NOMO-1 treated with dmso at 0.1 percent for 144 hours (cell line): Measurements from ENCODE around the gene RERE.
"Not testable (repeated sequence)": the region's sequence is repeated elsewhere in the genome, so short reads cannot be mapped to it uniquely, and the experiment has no call there.

Experiments
- DNase-seq: peaks from one replicate; lab custom pipeline; 2025; ENCODE audit not compliant: unreplicated experiment; lab: John Stamatoyannopoulos, UW

The RERE gene

DNA sequence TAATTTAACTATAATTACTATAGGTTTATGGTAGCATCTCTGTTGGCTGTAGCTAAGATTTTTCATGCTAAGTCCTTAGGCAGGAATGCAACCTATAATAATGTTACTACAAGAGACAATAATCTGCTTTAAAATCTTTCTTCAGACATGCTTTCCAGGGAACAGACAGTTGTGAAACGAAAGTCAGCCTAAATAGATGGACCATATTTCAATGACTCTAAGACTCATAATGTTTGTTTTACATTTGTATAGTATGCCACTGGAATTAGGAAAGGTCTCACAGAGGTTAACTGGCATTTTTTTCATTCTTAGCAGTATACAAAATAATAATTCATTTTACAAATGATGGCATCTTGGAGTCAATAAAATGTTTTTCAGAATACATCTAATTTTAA lies 8.1 kb downstream of the RERE start:
- no peak for DNase-seq

DNA sequence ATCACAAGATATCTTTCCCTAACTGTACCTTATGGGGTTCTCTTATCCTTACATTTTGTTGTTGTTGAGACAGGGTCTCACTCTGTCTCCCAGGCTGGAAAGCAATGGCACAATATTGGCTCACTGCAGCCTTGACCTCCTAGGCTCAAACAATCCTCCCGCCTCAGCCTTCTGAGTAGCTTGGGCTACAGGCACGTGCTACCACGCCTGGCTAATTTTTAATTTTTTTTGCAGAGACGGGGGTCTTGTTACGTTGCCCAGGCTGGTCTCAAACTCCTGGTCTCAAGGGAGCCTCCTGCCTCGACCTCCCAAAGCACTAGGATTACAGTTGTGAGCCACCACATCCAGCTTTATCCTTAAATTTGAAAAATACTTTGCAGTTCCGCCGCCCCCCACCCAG lies 10.4 kb downstream of the RERE start:
- DNase-seq, result no peak

DNA sequence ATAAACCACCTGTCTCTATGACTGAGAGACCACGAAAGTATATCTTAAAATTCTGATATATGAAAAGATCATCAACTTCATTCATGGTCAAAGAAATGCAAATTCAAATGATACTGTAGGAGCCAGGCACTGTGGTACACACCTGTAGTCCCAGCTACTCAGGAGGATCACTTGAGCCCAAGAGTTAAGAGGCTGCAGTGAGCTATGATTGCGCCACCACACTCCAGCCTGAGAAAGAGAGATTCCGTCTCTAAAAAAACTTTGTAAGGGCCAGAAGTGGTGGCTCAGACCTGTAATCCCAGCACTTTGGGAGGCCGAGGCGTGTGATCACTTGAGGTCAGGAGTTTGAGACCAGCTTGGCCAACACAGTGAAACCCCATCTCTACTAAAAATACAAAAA lies 17.0 kb downstream of the RERE start:
- DNase-seq, result no peak

DNA sequence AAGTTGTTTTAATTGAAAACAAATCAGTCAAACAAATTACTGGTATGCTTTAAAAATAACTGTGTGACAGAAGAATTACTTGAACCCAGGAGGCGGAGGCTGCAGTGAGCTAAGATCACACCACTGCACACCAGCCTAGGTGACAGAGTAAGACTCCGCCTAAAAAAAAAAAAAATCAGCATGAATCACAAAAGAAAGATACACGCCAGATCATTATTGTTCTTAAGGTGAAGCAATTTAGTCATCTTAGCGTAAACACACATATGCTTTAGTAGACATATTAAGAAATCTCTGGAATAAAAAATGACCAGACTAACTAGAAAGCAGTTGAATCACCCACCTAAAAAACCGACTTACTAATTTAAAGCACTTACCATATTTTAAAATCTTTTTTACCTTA lies 20.2 kb downstream of the RERE start:
- DNase-seq, result no peak

DNA sequence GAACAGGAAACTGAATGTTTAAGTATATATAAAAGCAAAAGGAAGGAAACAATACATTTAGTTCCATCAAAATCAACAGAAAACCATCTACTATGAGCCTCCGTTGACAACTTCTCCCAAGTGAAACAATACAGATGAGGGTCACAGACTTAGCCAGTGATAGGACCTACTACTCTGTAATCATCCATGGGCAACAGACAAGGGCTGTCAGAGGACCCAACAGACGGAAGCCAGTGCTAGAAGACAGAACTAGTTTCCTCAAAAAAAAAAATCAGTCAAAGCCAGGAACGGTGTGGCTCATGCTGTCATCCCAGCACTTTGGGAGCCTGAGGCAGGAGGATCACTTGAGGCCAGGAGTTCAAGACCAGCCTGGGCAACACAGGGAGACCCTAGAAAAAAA lies 20.6 kb downstream of the RERE start:
- DNase-seq, result no peak

DNA sequence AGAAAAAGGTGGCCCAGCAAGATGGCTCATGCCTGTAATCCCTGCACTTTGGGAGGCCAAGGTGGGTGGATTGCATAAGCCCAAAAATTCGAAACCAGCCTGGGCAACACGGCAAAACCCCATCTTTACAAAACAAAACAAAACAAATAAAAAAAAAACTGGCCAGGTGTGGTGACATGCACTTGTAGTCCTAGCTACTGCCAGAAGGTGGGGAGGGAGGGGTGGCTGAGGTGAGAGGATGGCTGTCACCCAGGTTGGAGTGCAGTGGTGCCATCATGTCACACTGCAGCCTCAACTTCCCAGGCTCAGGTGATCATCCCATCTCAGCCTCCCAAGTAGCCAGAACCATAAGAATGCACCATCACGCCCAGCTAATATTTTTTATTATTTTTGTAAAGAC lies 22.8 kb downstream of the RERE start:
- DNase-seq, result no peak

DNA sequence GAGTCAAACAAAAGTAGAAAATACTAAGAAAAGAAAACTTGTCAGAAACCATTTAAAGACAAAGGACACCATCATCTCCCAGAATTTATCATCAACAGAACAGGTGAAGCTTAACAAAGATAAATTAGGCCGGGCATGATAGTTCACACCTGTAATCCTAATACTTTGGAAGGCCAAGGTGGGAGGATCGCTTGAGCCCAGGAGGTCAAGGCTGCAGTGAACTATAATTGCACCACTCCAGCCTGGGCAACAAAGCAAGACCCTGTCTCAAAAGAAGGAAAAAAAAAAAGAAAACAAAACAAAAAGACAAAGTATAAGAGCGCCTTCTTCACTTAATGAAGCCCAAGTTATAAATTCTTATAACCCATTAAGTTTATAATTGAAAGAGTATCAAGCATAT lies 25.6 kb downstream of the RERE start:
- no peak for DNase-seq

DNA sequence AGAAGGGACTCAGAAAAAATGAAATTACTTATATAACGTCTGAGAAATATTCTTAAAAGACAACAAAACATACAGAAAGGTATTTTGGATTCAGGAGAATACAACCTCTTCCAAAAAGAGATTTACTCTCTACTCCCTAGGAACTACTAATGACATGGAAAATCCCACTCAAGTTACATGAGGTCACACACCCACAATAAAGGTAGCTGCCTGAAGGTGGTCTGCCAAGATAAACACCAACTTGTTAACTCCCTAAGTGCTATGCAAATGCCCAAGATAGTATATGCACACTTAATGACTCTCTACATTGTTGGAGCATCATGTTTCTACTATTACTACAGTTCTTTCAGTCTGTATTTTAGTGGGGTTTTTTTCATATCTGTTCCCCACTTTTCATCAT lies 26.5 kb downstream of the RERE start:
- no peak for DNase-seq

DNA sequence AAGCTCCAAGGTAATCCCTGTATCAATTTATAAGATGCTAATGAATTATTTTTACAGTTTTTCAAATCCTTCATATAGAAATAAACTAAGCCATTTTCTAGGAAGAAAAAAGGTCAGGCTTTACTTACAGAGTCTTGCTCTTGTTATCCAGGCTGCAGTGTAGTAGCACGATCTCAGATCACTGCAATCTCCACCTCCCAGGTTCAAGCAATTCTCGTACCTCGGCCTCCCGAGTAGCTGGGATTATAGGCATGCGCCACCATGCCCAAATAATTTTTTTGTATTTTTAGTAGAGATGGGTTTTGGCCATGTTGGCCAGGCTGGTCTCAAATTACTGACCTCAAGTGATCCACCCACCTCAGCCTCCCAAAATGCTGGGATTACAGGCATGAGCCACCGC lies 27.0 kb downstream of the RERE start:
- no peak for DNase-seq

DNA sequence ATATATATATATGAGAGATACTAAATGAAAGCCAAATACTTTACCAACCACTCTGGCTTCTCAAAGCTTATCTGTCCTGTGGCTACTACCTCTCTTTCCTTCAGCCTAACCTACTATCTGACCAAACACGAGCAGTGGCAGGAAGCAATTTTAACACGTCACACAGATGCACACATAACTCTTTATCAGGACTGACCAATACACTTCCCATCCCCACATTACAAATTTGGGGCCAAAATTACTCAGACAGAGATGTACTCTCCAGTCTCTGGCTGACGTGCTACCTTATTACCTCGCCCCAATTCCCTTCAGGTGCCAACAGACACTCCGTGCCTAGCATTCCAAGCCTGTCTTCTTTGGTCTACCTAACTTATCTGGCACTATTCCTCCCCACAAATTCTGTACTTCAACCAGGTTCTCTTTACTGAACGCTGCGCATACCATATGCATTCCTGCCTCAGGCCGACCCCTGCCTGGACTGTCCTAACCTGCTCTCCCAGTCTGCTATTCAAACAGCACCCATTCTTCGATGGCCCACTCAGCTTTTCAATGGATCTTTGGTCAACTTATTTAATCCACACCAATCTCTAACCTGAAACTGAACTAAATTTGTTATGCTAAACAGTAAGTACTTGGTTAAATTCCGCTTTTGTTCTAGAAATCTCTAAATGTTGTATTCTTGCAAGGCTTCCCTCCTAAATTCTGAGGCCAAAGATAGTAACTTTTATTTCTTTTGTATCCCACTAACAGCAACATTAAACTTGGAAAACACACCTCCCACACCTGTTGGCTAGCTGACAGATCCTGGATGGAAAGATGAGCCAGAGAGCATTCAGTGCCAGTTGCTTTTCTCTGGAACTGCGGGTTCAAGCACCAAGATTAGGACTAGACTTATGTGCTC lies 27.9 kb downstream of the RERE start:
- no peak for DNase-seq

DNA sequence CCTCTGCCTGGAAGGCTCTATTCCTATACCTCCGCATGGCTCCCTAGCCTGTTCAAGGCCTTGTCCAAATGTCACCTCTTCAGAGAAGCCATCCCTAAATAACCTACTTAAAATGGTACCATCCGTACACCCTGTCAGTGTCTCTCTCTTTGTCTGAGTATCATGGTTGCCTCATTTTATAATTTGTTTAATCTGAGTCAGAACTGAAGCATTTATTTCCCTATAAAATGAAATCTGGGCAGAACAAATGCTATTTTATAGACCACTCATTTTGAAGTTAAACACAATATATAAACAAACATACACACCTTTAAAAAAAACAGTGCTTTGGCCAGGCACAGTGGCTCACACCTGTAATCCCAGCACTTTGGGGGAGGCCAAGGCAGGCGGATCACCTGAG lies 30.2 kb downstream of the RERE start:
- no peak for DNase-seq

DNA sequence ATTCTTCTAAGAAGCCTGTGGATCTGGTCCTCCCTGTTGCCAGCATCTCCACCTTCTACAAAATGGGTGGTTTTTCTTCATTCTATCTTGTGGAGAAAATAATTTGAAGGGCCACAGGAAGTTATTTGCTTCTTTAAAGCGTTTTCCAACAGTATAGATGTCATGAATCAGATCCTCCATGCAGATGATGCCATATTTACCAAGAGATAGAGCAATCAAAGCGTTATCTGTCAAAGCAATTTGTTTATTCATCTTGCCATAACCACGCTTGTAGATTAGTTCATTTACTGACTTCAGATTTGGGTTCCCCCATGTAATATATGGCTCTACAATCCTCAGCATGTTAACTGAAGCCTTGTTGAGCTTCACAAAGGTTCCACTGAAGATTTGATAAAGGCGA lies 31.2 kb downstream of the RERE start:
- not testable (repeated sequence) for DNase-seq

DNA sequence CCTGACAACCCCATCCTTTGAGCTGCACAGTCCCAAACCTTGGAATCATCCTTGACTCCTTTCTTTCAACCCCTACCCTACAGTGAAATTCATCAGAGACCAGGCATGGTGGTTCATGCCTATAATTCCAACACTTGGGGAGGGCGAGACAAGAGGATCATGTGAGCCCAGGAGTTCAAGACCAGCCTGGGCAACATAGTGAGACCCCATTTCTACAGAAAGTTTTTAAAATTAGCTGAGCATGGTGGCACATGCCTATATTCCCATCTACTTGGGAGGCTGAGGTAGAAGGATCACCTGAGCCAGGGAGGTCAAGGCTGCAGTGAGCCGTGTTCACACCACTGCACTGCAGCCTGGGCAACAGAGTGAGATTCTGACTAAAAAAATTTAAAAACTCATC lies 34.5 kb downstream of the RERE start:
- no peak for DNase-seq

DNA sequence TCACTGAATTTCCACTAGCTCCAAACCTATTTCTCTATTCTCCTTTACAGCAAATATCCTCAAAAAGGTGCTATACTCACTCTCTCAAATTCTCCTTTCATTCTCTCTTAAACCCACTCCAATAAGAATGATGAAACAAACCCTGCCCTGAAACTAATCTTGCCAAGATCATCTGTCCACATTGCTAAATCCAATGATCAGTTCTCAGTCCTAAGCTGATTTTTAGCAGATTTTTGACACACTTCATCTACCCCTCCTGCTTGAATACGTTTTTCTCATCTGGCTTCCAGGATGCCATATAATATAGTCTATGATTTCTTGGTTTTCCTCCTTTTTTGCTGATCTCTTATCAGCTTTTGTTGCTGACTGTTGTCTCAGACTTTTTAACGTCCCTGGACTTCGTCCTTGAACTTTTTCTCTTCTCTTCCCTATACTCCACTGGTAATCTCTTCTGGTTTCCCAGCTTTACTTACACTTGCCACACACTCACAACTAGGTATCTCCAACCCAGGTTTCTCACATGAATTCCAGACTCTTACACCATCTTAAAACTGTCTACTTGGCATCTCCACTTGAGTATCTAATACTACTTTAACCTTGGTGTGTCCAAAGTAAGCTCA lies 35.3 kb downstream of the RERE start:
- DNase-seq, result no peak

DNA sequence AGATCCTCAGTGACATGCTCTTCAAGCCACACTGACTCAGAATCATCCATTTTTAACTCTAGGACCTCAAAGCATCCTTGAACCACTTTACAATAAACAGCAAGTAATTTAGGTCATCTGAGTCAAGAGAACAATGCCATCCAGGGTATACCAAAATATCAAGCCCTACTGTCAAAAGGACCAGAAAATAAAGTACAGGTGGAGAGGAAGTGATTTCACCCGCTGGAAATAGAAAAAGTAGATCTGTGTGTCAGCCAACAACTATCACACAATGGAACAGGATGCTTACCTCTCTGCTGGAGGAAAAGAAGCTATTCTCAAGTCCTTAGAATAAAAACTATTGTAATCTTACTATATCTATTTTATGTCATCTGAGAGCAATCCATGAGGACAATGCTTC lies 37.0 kb downstream of the RERE start:
- DNase-seq, result no peak

DNA sequence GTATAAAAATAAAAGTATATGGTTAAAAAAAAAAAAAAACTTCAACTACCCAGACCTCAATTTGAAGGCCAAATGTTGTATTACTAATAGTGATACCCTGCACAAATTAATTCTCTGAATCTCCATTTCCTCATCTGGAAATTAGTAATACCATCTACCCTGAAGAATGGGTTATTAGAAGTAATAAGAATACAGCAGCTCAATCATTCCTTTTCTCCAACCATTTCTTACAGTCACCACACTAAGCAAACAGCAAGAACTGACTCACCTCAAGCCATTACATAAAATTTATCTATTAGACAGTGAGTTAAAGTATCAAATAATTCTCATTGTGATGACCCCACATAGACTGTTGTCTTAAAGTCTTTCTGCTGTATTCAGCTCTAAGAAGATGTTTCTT lies 39.6 kb downstream of the RERE start:
- no peak for DNase-seq

DNA sequence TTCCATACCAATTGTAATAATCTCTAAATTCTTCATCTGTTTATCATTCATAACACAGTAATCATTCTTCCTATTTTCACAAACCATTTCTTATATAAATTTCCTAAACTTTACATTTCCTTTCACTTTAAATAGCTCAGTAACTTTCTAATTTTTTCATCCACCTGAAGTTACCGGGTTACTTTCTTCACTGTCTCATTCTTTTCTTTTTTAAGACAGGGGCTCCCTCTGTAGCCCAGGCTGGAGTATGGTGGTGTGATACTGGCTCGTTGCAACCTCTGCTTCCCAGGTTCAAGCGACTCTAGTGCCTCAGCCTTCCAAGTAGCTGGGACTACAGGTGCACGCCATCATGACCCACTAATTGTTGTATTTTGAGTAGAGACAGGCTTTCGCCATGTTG lies 41.3 kb downstream of the RERE start:
- no peak for DNase-seq

DNA sequence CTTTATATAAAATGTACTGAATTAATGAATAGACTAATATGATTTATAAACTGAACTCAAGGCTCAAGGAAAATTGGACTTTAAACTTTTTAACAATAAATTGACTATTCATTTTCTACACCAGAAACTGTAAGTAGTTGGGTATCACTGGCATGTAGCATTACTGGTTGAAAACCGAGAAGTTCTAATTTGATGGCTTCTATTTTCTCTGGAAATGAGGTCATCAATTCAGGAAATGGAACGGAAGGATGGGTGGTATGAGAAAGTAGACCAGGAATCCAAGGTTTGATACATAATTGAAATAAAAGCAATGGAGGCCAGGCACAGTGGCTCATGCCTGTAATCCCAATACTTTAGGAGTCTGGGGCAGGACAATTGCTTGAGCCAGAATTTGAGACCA lies 50.4 kb downstream of the RERE start:
- no peak for DNase-seq

DNA sequence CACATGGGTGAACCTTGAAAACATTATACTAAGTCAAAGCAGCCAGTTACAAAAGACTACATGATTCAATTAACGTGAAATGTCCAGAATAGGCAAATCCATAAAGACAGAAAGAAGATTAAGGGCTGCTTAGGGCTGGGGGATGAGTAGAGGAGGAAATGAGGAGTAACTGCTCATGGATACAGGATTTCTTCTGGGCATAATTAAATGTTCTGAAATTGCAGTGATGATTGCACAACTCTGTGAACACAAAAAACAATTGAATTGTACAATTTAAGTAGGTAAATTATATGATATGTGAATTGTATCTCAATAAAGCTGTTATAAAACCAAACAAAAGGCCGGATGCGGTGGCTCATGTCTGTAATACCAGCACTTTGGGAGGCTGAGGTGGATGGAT lies 52.2 kb downstream of the RERE start:
- DNase-seq, result no peak

DNA sequence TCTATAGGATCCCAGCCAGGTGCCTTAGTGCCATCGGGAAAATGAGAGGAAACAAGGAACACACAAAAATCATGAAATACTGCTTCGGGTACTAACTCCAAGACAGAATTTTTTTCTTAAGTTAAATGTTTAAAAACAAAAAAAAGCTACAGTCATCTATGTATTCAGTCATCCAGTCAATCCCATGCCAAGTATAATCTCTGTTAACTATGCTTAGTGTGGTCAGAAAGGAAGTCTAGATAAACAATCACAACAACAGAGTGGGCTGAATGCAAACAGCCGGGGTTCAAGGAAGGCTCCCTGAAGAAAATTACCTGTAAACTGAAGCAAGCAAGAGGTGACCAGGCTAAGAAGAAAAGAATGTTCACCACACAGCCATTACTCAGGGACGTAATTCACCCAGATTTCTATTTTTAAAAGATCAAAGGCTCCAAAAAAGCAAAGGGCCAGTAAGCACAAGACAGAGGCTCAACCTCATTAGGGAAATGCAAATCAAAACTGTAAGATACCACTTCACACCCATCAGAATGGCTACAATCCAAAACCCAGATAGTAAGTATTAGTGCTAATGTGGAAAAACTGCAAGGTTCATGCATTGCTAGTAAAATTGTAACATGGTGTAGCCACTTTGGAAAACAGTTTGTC lies 53.0 kb downstream of the RERE start:
- no peak for DNase-seq

DNA sequence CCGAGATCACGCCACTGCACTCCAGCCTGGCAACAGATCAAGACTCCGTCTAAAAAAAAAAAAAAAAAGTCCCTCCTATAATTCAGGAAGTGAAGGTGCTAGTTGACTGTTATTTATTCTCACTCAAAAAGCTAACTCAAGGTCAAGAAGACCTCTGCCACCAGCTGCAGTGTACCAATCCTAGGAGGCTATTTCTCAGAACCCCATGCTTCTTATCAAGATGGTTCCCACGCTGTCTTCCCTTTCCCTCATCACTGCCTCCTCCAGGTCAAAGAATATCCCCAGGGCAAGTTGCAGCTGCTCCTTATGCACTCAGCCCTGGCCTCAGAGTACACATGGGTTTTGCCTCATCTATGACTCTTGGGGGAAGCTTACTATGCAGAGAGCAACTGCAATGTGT lies 53.6 kb downstream of the RERE start:
- no peak for DNase-seq

DNA sequence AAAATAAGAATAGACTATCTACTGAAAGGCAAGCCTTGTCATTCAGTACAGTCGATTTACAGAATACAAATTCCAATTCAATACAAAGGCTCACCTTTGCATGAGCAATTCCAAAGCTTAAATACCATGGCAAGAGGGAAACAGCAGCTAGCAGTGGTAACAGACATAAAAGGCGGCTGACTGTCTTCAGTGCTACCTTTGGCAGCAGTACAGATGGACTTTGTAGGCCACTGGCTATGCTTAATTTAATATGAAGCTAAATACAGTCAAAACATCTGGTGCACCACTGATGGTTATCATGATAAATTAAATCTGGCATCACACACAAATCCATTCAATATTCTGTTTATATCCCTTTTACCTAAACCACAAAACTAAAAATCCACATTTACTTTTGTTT lies 62.4 kb downstream of the RERE start:
- no peak for DNase-seq
